Neural cell (in vitro differentiated cells): ENCODE results near the gene RAMP3.

Source experiments
- EP300 ChIP-seq: fragments of 450-650 bp; conservative IDR thresholded peaks from 2 replicates; pipeline ENCODE4 v1.6.1; 2014; ENCODE audit warnings: antibody characterized with exemption, mild to moderate bottlenecking, moderate library complexity; ENCODE audit not compliant: poor library complexity, severe bottlenecking
- EZH2 ChIP-seq: fragments of 200-600, 300-800 bp; shearing (Covaris generic), sonication (generic); IDR thresholded peaks from 2 replicates; pipeline ENCODE4 v1.6.1; 2014; ENCODE audit warnings: antibody characterized with exemption, low read length, borderline replicate concordance, mild to moderate bottlenecking; ENCODE audit not compliant: insufficient read depth, poor library complexity, severe bottlenecking
- MXI1 ChIP-seq: fragments of 450-650 bp; conservative IDR thresholded peaks from 2 replicates; pipeline ENCODE4 v1.6.1; 2014; ENCODE audit warnings: antibody characterized with exemption, mild to moderate bottlenecking; ENCODE audit not compliant: poor library complexity, severe bottlenecking
- POLR2AphosphoS5 ChIP-seq: IDR thresholded peaks from 2 replicates; pipeline ENCODE4 v1.6.1; 2012
- RAD21 ChIP-seq: fragments of 450-650 bp; conservative IDR thresholded peaks from 2 replicates; pipeline ENCODE4 v1.6.1; 2014; ENCODE audit warnings: antibody characterized with exemption, mild to moderate bottlenecking, moderate library complexity
- SMC3 ChIP-seq: fragments of 450-650 bp; conservative IDR thresholded peaks from 2 replicates; pipeline ENCODE4 v1.6.1; 2014; ENCODE audit warnings: antibody characterized with exemption, mild to moderate bottlenecking, moderate library complexity; ENCODE audit not compliant: poor library complexity
- TAF1 ChIP-seq: IDR thresholded peaks from 2 replicates; pipeline ENCODE4 v1.6.1; 2012; ENCODE audit warnings: low read depth
- TF ChIP-seq, protein P1 (sequence below): fragments of 450-650 bp; IDR thresholded peaks from 2 replicates; pipeline ENCODE4 v1.5.1; 2014; ENCODE audit warnings: antibody characterized with exemption, mild to moderate bottlenecking, moderate library complexity; ENCODE audit not compliant: poor library complexity, severe bottlenecking
- TF ChIP-seq, protein P2 (sequence below): IDR thresholded peaks from 2 replicates; pipeline ENCODE4 v1.6.1; 2012; ENCODE audit warnings: borderline replicate concordance

DNA sequence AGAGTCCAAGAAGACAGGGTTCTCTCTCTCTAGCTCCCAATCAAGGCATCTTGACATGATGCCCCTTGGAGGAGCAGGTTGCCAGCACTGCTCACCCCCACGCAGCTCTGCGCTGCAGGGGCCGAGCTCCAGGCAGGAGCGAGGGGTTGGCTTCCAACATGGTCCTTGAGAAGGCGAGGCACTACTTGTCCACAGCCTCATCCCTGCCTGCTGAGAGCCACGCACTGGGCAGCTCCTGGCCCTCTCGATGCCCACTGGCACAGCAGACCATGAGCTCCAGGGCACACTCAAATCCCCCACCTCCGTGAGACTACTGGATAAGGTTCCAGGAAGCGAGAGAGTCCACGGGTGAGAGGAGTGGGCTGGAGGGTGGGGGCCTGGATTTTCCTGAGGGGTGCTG is 31.1 kb downstream of the RAMP3 start:
- no peak for TF ChIP-seq EZH2
- TF ChIP-seq, protein P1, sequence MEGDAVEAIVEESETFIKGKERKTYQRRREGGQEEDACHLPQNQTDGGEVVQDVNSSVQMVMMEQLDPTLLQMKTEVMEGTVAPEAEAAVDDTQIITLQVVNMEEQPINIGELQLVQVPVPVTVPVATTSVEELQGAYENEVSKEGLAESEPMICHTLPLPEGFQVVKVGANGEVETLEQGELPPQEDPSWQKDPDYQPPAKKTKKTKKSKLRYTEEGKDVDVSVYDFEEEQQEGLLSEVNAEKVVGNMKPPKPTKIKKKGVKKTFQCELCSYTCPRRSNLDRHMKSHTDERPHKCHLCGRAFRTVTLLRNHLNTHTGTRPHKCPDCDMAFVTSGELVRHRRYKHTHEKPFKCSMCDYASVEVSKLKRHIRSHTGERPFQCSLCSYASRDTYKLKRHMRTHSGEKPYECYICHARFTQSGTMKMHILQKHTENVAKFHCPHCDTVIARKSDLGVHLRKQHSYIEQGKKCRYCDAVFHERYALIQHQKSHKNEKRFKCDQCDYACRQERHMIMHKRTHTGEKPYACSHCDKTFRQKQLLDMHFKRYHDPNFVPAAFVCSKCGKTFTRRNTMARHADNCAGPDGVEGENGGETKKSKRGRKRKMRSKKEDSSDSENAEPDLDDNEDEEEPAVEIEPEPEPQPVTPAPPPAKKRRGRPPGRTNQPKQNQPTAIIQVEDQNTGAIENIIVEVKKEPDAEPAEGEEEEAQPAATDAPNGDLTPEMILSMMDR = no peak
- TF ChIP-seq POLR2AphosphoS5 = no peak
- TF ChIP-seq RAD21 = no peak
- TF ChIP-seq, protein P2, sequence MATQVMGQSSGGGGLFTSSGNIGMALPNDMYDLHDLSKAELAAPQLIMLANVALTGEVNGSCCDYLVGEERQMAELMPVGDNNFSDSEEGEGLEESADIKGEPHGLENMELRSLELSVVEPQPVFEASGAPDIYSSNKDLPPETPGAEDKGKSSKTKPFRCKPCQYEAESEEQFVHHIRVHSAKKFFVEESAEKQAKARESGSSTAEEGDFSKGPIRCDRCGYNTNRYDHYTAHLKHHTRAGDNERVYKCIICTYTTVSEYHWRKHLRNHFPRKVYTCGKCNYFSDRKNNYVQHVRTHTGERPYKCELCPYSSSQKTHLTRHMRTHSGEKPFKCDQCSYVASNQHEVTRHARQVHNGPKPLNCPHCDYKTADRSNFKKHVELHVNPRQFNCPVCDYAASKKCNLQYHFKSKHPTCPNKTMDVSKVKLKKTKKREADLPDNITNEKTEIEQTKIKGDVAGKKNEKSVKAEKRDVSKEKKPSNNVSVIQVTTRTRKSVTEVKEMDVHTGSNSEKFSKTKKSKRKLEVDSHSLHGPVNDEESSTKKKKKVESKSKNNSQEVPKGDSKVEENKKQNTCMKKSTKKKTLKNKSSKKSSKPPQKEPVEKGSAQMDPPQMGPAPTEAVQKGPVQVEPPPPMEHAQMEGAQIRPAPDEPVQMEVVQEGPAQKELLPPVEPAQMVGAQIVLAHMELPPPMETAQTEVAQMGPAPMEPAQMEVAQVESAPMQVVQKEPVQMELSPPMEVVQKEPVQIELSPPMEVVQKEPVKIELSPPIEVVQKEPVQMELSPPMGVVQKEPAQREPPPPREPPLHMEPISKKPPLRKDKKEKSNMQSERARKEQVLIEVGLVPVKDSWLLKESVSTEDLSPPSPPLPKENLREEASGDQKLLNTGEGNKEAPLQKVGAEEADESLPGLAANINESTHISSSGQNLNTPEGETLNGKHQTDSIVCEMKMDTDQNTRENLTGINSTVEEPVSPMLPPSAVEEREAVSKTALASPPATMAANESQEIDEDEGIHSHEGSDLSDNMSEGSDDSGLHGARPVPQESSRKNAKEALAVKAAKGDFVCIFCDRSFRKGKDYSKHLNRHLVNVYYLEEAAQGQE = no peak
- TF ChIP-seq MXI1 = no peak
- no peak for TF ChIP-seq TAF1
- TF ChIP-seq SMC3 = no peak
- no peak for TF ChIP-seq EP300
